Measurements from ENCODE around the gene PRTFDC1.
"Not testable (repeated sequence)": the region's sequence is repeated elsewhere in the genome, so short reads cannot be mapped to it uniquely, and the experiment has no call there.

Gene PRTFDC1

GRCh38 chr10:24965051-24965450, 12.6 kb upstream of the PRTFDC1 start:
- no peak for DNase-seq (ENCODE audit: low spot score)

GRCh38 chr10:24963521-24964041, 11.2 kb upstream of the PRTFDC1 start:
- no peak for DNase-seq (ENCODE audit: low spot score)

GRCh38 chr10:24962995-24963394, 10.6 kb upstream of the PRTFDC1 start:
- no peak for DNase-seq (ENCODE audit: low spot score)

GRCh38 chr10:24961582-24961981, 9.2 kb upstream of the PRTFDC1 start:
- no peak for DNase-seq (ENCODE audit: low spot score)

- DNase-seq (ENCODE audit: low spot score): no peak
Observed at GRCh38 chr10:24959382-24959730, 7.0 kb upstream of the PRTFDC1 start.

GRCh38 chr10:24958721-24959381, 6.4 kb upstream of the PRTFDC1 start:
- DNase-seq (ENCODE audit: low spot score): no peak

GRCh38 chr10:24958091-24958720, 5.8 kb upstream of the PRTFDC1 start:
- no peak for DNase-seq (ENCODE audit: low spot score)

GRCh38 chr10:24957624-24958051, 5.2 kb upstream of the PRTFDC1 start:
- DNase-seq (ENCODE audit: low spot score): not testable (repeated sequence)

- DNase-seq (ENCODE audit: low spot score): no peak
Observed at GRCh38 chr10:24953675-24954074, 1.3 kb upstream of the PRTFDC1 start.

GRCh38 chr10:24952707-24953645, 570 bp upstream of the PRTFDC1 start:
- no peak for DNase-seq (ENCODE audit: low spot score)

GRCh38 chr10:24951201-24952142, 934 bp downstream of the PRTFDC1 start:
- DNase-seq (ENCODE audit: low spot score): no peak

- no peak for DNase-seq (ENCODE audit: low spot score)
Observed at GRCh38 chr10:24950439-24950838, 2.0 kb downstream of the PRTFDC1 start.

GRCh38 chr10:24949616-24950015, 2.8 kb downstream of the PRTFDC1 start:
- no peak for DNase-seq (ENCODE audit: low spot score)

- DNase-seq (ENCODE audit: low spot score): no peak
Observed at GRCh38 chr10:24947304-24948097, 4.9 kb downstream of the PRTFDC1 start.

- DNase-seq (ENCODE audit: low spot score): no peak
Observed at GRCh38 chr10:24944512-24945255, 7.7 kb downstream of the PRTFDC1 start.

GRCh38 chr10:24938525-24938924, 13.9 kb downstream of the PRTFDC1 start:
- no peak for DNase-seq (ENCODE audit: low spot score)

GRCh38 chr10:24938076-24938475, 14.3 kb downstream of the PRTFDC1 start:
- no peak for DNase-seq (ENCODE audit: low spot score)

- DNase-seq (ENCODE audit: low spot score): no peak
Observed at GRCh38 chr10:24935504-24936292, 16.7 kb downstream of the PRTFDC1 start.

- no peak for DNase-seq (ENCODE audit: low spot score)
Observed at GRCh38 chr10:24931236-24931635, 21.2 kb downstream of the PRTFDC1 start.
